ENCODE data around the gene TMEM121. TPM values are rescaled to one million over a fixed set of nuclear protein-coding genes. Genes with fewer than 3 reads are reported as not detected.

The TMEM121 gene
- total and polyA plus RNA-seq, 10 of the 15 experiments (the other 5 are each of a cell fraction or from before 2014, with no cell fraction given), result 0.04 to 4.9 (median 1.2) TPM; not detected in 2

- TF ChIP-seq STAT3 (IDR thresholded peaks at IDR 0.05; ENCODE audit: low read depth, low read length), result no peak
- no peak for TF ChIP-seq ZBTB4 (CRISPR knock-in tag; IDR thresholded peaks at IDR 0.05)
Measured at GRCh38 chr14:105484997-105485393, 41.4 kb upstream of the TMEM121 start (continued).

- Histone ChIP-seq H3K4me1 (ENCODE audit: control insufficient read depth, insufficient read depth, low read length) (peaks cover 37% of the 10 kb centered on the region), H4K20me1 (ENCODE audit: control insufficient read depth, insufficient read depth) (no peaks in the 10 kb centered on the region), H2AFZ (ENCODE audit: control insufficient read depth, low read depth, low read length) (no peak overlapping the region), H3K4me3 (no peak overlapping the region), H3K36me3 (ENCODE audit: control insufficient read depth in 2 of 2, insufficient read depth in 2 of 2, low read length in 1 of 2) (no peaks in the 10 kb centered on the region), H3K4me2 (ENCODE audit: control insufficient read depth, insufficient read depth) (peak overlapping the region; percentile 100), H3K79me2 (ENCODE audit: control insufficient read depth, insufficient read depth, low read length) (peaks cover 3% of the 10 kb centered on the region), H3K9me3 (replicated peaks; ENCODE audit: control insufficient read depth, insufficient read depth, low read length) (no peaks in the 10 kb centered on the region), H3K27ac (ENCODE audit: control insufficient read depth, insufficient read depth) (no peak overlapping the region), H3K27me3 (replicated peaks in 1 of 2; ENCODE audit: control insufficient read depth in 2 of 2, insufficient read depth in 2 of 2, low read length in 1 of 2) (no peaks in the 10 kb centered on the region), H3K9ac (ENCODE audit: control insufficient read depth, insufficient read depth, low read length) (no peak overlapping the region)
- RAD21 ChIA-PET (ENCODE audit: unreplicated experiment), result interaction anchor here (0.7 kb wide), 1 partner anchor 43 kb away, joined by 3 read pairs; no protein-coding TSS in a partner anchor
- CTCF ChIA-PET, result interaction anchor here (0.6 to 1.8 kb wide), 4 partner anchors 81 to 120 kb away, joined by 3 to 7 read pairs (median 4); no protein-coding TSS in a partner anchor
- in situ Hi-C loops (cut with MboI), result loop anchor here (5.0 kb wide), 1 partner anchor 113 kb away; no protein-coding TSS in a partner anchor
- POLR2A ChIA-PET, result no interaction called here
- no TSS peak for BruUV-seq (replicated peaks)
- intact Hi-C loops (cut with micrococcal nuclease; ENCODE audit: unreplicated experiment), result loop anchor here (10.0 kb wide), 1 partner anchor 421 kb away; the partner anchor contains the start of gene GPR132
- 4% methylated on average over 12 of the region's 12 CpGs for WGBS (ENCODE audit: insufficient coverage, insufficient replicate concordance, low lambda C conversion rate, missing lambda C conversion rate)
- SMC1A ChIA-PET (ENCODE audit: uncharacterized antibody, unreplicated experiment), result interaction anchor here (1.1 kb wide), 1 partner anchor 43 kb away, joined by 3 read pairs; no protein-coding TSS in a partner anchor
- FAIRE-seq (no peak), DNase-seq (ENCODE audit: low read depth, low spot score) (no peak), ATAC-seq (no peak; the same call in 2 of the 3 replicates)
- TF ChIP-seq ETV6 (conservative IDR thresholded peaks at IDR 0.05 in 1 of 2, IDR thresholded peaks at IDR 0.05 in 1 of 2; ENCODE audit: borderline replicate concordance in 1 of 2, low read depth in 1 of 2) (no peak), NFIC (IDR thresholded peaks at IDR 0.05; ENCODE audit: low read depth, low read length) (no peak), ZBTB33 (IDR thresholded peaks at IDR 0.05) (peak; percentile 89), WRNIP1 (IDR thresholded peaks at IDR 0.05; ENCODE audit: borderline replicate concordance, low read depth, low read length) (no peak), HDGF (IDR thresholded peaks at IDR 0.05) (peak; percentile 84), ZNF217 (IDR thresholded peaks at IDR 0.05) (no peak), YY1 (IDR thresholded peaks at IDR 0.05; ENCODE audit: low read depth, low read length) (peak; percentile 65), MXI1 (IDR thresholded peaks at IDR 0.05; ENCODE audit: low read depth, low read length) (no peak), E2F8 (IDR thresholded peaks at IDR 0.05; ENCODE audit: low read depth, partially characterized antibody) (no peak), SREBF1 (IDR thresholded peaks at IDR 0.05; ENCODE audit: low read length) (no peak), FOXM1 (IDR thresholded peaks at IDR 0.05; ENCODE audit: low read depth, low read length) (no peak), ASH2L (IDR thresholded peaks at IDR 0.05; ENCODE audit: borderline replicate concordance, low read depth) (no peak), FOXK2 (IDR thresholded peaks at IDR 0.05) (no peak)
Measured at GRCh38 chr14:105485739-105486162, 40.6 kb upstream of the TMEM121 start.

Measured in GM12878 (cell line).